ENCODE measurements around the gene ITGA11. TPM values are rescaled to one million over a fixed set of nuclear protein-coding genes. Genes with fewer than 3 reads are reported as not detected.

Gene ITGA11
- total RNA-seq, 1 donor from 2014 or later, result 0.22 TPM

DNA sequence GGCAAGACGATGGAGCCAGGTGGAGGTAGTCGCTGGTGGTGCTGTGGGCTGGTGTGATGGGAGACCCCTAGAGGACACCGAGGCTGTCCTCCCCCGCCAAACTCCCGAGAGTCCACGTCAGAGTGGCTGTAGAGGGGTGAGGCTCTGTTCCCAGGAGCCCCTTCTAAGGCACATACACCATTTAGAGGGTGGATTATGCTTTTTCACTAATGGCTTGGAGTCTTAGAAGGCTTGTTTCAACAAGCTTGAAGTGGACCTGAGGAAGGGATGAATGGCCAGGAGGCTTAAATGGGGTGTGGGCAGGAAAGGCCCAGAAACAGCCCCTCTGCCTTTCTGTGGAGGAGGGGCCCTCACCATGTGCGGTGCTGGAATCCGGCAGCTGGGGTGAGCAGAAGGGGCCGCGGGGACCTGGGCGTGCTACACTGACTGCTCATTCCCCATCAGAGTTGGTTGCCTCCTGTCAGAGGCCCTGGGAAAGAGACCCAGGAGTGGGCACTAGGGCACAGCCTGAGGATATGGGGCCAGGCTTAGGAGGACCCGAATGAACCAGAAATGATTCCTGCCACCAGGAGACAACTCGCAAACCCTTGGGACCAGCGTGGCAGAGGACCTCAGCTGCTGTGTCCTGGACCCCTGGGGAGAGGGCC is 88.3 kb downstream of the ITGA11 start:
- peak; percentile 35 for DNase-seq
- Mint-ChIP-seq H3K27me3 (ENCODE audit: unreplicated experiment) (peaks cover 16% of the 10 kb centered on the region), H3K9me3 (ENCODE audit: unreplicated experiment) (peaks cover 19% of the 10 kb centered on the region), H3K4me1 (ENCODE audit: low read depth, unreplicated experiment) (peaks cover 64% of the 10 kb centered on the region), H3K36me3 (ENCODE audit: unreplicated experiment) (no peaks in the 10 kb centered on the region), H3K27ac (ENCODE audit: unreplicated experiment) (peak overlapping the region; percentile 75), H3K4me3 (ENCODE audit: unreplicated experiment) (peak overlapping the region; percentile 58)
- TF ChIP-seq, protein P1, sequence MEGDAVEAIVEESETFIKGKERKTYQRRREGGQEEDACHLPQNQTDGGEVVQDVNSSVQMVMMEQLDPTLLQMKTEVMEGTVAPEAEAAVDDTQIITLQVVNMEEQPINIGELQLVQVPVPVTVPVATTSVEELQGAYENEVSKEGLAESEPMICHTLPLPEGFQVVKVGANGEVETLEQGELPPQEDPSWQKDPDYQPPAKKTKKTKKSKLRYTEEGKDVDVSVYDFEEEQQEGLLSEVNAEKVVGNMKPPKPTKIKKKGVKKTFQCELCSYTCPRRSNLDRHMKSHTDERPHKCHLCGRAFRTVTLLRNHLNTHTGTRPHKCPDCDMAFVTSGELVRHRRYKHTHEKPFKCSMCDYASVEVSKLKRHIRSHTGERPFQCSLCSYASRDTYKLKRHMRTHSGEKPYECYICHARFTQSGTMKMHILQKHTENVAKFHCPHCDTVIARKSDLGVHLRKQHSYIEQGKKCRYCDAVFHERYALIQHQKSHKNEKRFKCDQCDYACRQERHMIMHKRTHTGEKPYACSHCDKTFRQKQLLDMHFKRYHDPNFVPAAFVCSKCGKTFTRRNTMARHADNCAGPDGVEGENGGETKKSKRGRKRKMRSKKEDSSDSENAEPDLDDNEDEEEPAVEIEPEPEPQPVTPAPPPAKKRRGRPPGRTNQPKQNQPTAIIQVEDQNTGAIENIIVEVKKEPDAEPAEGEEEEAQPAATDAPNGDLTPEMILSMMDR (IDR thresholded peaks at IDR 0.05; ENCODE audit: partially characterized antibody, unreplicated experiment), result no peak

DNA sequence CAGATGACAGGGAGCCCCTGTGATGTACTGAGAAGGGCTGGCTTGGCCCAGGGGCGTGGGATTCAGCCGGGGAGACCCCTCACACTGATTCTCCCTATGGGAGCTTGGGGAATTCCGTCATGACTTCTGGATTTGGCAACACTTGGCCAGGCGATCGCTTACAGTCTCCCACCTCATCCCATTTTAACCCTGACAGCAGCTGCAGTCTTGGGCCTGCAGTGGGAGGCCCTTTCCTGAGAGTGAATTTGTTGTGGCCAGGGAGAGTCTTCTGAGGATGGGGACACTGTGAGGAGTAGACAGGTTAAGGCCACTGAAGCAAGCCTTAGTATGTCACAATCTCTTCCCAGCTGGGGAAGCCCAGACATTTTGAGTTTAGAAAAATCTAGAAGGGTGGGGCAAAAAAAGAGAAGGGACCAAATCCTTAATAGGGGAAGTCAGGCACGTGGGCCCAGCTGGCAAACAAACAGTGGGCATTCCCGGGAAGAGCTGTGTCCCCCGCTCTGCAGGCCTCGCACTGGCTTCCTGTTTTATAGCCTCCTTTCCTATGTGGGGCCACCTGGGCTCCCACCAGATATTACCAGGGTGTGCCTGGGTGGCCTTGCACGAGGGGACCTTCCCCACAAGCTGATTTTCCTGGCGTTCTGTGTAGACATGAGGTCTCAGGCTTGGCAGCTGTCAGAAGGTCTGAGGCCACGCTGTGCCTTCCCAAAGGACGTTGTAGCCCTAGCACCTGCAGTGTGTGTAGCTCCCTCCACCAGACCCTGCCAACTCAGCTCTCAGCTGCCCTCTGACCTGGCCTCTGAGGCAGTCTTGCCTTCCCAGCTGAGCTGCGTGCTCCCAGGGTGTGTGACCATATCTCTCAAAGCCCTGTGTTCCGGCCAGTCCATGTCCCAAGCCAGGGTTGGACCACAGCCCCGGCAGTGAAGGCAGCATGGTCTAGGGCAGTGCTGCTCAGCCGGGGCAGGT is 89.9 kb downstream of the ITGA11 start:
- H3K4me3 Mint-ChIP-seq (ENCODE audit: unreplicated experiment), result peak overlapping the region; percentile 20
- peaks cover 14% of the 10 kb centered on the region for H3K27me3 Mint-ChIP-seq (ENCODE audit: unreplicated experiment)
- H3K4me1 Mint-ChIP-seq (ENCODE audit: low read depth, unreplicated experiment), result peaks cover 52% of the 10 kb centered on the region
- peak; percentile 25 for DNase-seq
- H3K9me3 Mint-ChIP-seq (ENCODE audit: unreplicated experiment), result peaks cover 14% of the 10 kb centered on the region
- TF ChIP-seq, protein P1 (IDR thresholded peaks at IDR 0.05; ENCODE audit: partially characterized antibody, unreplicated experiment), result no peak
- peak overlapping the region; percentile 28 for H3K27ac Mint-ChIP-seq (ENCODE audit: unreplicated experiment)
- no peaks in the 10 kb centered on the region for H3K36me3 Mint-ChIP-seq (ENCODE audit: unreplicated experiment)

DNA sequence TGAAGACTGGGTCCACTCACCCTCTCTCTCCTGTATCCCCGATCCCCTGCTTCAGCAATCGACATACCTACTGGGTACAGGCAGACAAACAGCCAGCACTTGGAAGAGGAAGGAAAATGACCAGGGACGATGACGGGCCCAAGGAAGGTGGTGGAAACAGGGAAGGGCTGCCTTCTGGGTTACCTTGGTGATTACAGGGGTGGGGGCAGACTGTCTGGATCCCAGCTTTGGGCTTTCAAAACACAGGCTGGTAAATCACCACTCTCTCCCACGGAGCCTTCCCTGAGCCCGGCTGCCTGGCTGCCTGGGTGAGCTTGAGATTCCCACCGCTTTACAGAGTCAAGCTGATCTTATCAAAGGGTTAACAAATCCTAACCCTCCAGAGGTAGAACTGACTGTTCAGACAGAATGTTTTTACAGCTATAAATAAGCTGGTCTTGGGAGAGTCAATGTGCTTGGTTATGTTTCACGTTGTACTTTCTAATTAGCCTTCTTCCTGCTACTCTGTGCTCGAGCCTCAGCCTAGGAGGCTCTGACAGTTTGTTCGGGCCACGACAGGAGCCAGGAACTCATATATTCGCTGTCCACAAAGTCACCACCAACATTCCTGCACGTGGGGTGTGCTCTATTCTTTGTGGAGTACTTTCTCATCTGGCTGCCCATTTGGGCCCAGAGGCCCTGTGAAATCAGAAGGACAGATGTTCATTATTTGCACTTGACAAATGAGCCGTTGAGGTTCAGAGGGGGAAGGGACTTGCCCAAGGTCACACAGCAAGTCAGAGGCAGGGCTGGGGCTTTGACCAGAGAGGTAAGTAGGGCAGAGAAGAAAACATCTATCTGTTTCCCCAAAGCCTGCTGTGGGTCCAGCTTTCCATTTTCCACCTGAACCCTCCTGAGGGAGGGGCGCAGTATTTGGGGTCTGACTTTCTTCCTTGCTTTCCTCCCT is 91.0 kb downstream of the ITGA11 start:
- Mint-ChIP-seq H3K4me3 (ENCODE audit: unreplicated experiment) (no peak overlapping the region), H3K27ac (ENCODE audit: unreplicated experiment) (no peak overlapping the region), H3K4me1 (ENCODE audit: low read depth, unreplicated experiment) (peaks cover 42% of the 10 kb centered on the region), H3K36me3 (ENCODE audit: unreplicated experiment) (no peaks in the 10 kb centered on the region), H3K27me3 (ENCODE audit: unreplicated experiment) (peaks cover 11% of the 10 kb centered on the region), H3K9me3 (ENCODE audit: unreplicated experiment) (peaks cover 9% of the 10 kb centered on the region)
- TF ChIP-seq, protein P1 (IDR thresholded peaks at IDR 0.05; ENCODE audit: partially characterized antibody, unreplicated experiment), result no peak
- no peak for DNase-seq

DNA sequence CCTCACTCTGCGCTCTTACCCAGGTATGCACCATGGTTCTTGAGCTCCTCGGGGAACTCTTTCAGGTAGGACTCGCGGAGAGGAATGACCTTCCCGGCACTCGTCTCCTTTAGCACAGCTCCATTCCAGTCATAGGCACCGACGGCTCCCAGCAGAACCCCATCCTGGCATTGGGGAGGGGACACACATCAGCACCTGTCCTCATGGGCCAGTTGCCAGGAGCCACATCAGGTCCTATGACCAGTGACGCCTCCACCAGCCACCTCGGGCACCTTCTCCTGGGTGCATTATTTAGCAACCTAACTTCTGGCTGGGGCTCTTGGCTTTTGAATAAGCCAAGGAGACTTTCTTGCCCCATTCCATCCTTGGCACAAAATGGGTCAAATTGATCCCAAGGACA is 92.5 kb downstream of the ITGA11 start:
- H3K36me3 Mint-ChIP-seq (ENCODE audit: unreplicated experiment), result no peaks in the 10 kb centered on the region
- H3K4me3 Mint-ChIP-seq (ENCODE audit: unreplicated experiment), result no peak overlapping the region
- DNase-seq, result no peak
- H3K27ac Mint-ChIP-seq (ENCODE audit: unreplicated experiment), result no peak overlapping the region
- peaks cover 6% of the 10 kb centered on the region for H3K27me3 Mint-ChIP-seq (ENCODE audit: unreplicated experiment)
- TF ChIP-seq, protein P1 (IDR thresholded peaks at IDR 0.05; ENCODE audit: partially characterized antibody, unreplicated experiment), result no peak
- H3K4me1 Mint-ChIP-seq (ENCODE audit: low read depth, unreplicated experiment), result peaks cover 28% of the 10 kb centered on the region
- H3K9me3 Mint-ChIP-seq (ENCODE audit: unreplicated experiment), result peaks cover 7% of the 10 kb centered on the region
